ENCODE measurements around the gene OR8B8. TPM values are rescaled to one million over a fixed set of nuclear protein-coding genes. Genes with fewer than 3 reads are reported as not detected.

Gene OR8B8, protein sequence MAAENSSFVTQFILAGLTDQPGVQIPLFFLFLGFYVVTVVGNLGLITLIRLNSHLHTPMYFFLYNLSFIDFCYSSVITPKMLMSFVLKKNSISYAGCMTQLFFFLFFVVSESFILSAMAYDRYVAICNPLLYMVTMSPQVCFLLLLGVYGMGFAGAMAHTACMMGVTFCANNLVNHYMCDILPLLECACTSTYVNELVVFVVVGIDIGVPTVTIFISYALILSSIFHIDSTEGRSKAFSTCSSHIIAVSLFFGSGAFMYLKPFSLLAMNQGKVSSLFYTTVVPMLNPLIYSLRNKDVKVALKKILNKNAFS
- total RNA-seq (2021; ENCODE audit: unreplicated experiment) = not detected
- not detected in 2 replicates for polyA plus RNA-seq (2012)
- Bru-seq, nascent RNA = not detected
- percentile 12 among the genes with signal in this experiment for BruChase-seq, experiment 1, labeled RNA remaining after a 6-hour chase
- BruChase-seq, experiment 2, labeled RNA remaining after a 2-hour chase = not detected
- long read RNA-seq = 0 reads

- intact Hi-C loops (cut with micrococcal nuclease) = no loop called here
- no peaks in the 10 kb centered on the region for H3K79me2 ChIP-seq (ENCODE audit: insufficient read depth, low read length)
- no peaks in the 10 kb centered on the region for H3K9me2 ChIP-seq (ENCODE audit: insufficient read depth)
- ChIA-PET POLR2A (no interaction called here), CTCF (no interaction called here), RAD21 (ENCODE audit: low non-redundant PET in 1 of 2, low total read pairs in 2 of 2, uncharacterized antibody in 2 of 2, unreplicated experiment in 2 of 2) (no interaction called here)
- ATAC-seq (no peak), DNase-seq (ENCODE audit: low read depth, low spot score) (no peak)
- TF ChIP-seq ZFX (IDR thresholded peaks at IDR 0.05) = no peak
- no peak for TF ChIP-seq ELF1 (IDR thresholded peaks at IDR 0.05; ENCODE audit: borderline replicate concordance, low read depth)
- no peak for TF ChIP-seq ZNF274 (IDR thresholded peaks at IDR 0.05; ENCODE audit: low read depth, low read length)
- TF ChIP-seq FOSL1 (IDR thresholded peaks at IDR 0.05; ENCODE audit: low read depth) = no peak
- TF ChIP-seq YY1 (IDR thresholded peaks at IDR 0.05; ENCODE audit: extremely low read depth, insufficient replicate concordance, low read depth, low read length) = no peak
- TF ChIP-seq POLR2AphosphoS5 (IDR thresholded peaks at IDR 0.05; ENCODE audit: low read depth, low read length) = no peak
- TF ChIP-seq JUND (IDR thresholded peaks at IDR 0.05) = no peak
- TF ChIP-seq RAD21 (IDR thresholded peaks at IDR 0.05; ENCODE audit: low read depth) = no peak
- no peak for TF ChIP-seq SIN3A (IDR thresholded peaks at IDR 0.05; ENCODE audit: low read depth)
- no peak for TF ChIP-seq SP1 (IDR thresholded peaks at IDR 0.05; ENCODE audit: low read depth)
- no peak for TF ChIP-seq ZBTB33 (IDR thresholded peaks at IDR 0.05; ENCODE audit: extremely low read depth, insufficient replicate concordance, low read length)
- TF ChIP-seq CBX3 (IDR thresholded peaks at IDR 0.05; ENCODE audit: low read depth) = no peak
- H3K9ac ChIP-seq (ENCODE audit: low read length) = no peak within 1 kb of the TSS
- no peak within 1 kb of the TSS for H2AFZ ChIP-seq (ENCODE audit: low read depth, low read length, poor library complexity, severe bottlenecking)
- no peak within 1 kb of the TSS for H3K4me2 ChIP-seq (ENCODE audit: low read length)
- BruUV-seq (replicated peaks) = no TSS peak
- no peaks in the 10 kb centered on the region for H3K36me3 ChIP-seq (ENCODE audit: control insufficient read depth in 1 of 2, insufficient read depth in 2 of 2, low read length in 2 of 2)
- H3K4me1 ChIP-seq (ENCODE audit: control insufficient read depth in 1 of 2, insufficient read depth in 2 of 2, low read length in 2 of 2) = no peaks in the 10 kb centered on the region
- H3K4me3 ChIP-seq (replicated peaks in 1 of 2; ENCODE audit: low read depth in 1 of 2, low read length in 2 of 2) = no peak within 1 kb of the TSS
- H4K20me1 ChIP-seq (ENCODE audit: insufficient read depth) = no peaks in the 10 kb centered on the region
- H3K9me3 ChIP-seq (ENCODE audit: control insufficient read depth in 1 of 2, insufficient read depth in 1 of 2, low read depth in 1 of 2, low read length in 2 of 2) = no peaks in the 10 kb centered on the region
- peaks cover 32% of the 10 kb centered on the region; the same call in 1 of the 2 replicates for H3K27me3 ChIP-seq (ENCODE audit: insufficient read depth, low read length)
- H3K27ac ChIP-seq (ENCODE audit: low read depth, low read length) = no peak within 1 kb of the TSS
Measured at GRCh38 chr11:124445646-124446150, at the start of gene OR8B8. TSS of gene OR8B8 (minus strand) at chr11:124445696. CDS start at chr11:124441085, 4,611 bp downstream.

Measured in HCT116 (cell line).